VCaP (cell line): Measurements from ENCODE around the gene ABL1.
A peak's percentile ranks its signal among the peaks of the same experiment; 100 is the strongest.

ENCODE experiments used
- H3K27ac ChIP-seq: fragments of 450-650 bp; 2 replicates; pipeline ENCODE4 v1.5.1; 2017
- CTCF ChIP-seq: fragments of 450-650 bp; conservative IDR thresholded peaks from 2 replicates; pipeline ENCODE4 v1.5.1; 2017; ENCODE audit warnings: mild to moderate bottlenecking, moderate library complexity

The ABL1 gene

GRCh38 chr9:130899051-130899748 lies 64.1 kb downstream of the ABL1 start:
- TF ChIP-seq CTCF: no peak
- no peak overlapping the region for H3K27ac ChIP-seq

- TF ChIP-seq CTCF: no peak
- H3K27ac ChIP-seq: peak overlapping the region; percentile 58
These were observed 65.8 kb downstream of the ABL1 start for GRCh38 chr9:130900701-130901497.

GRCh38 chr9:130901498-130902203 lies 66.6 kb downstream of the ABL1 start:
- H3K27ac ChIP-seq: peak overlapping the region; percentile 58; the same call in 1 of the 2 replicates
- TF ChIP-seq CTCF: no peak

- no peak overlapping the region for H3K27ac ChIP-seq
- TF ChIP-seq CTCF: no peak
These were observed 67.4 kb downstream of the ABL1 start for GRCh38 chr9:130902204-130903185.

GRCh38 chr9:130903194-130904069 lies 68.4 kb downstream of the ABL1 start:
- H3K27ac ChIP-seq: no peak overlapping the region
- no peak for TF ChIP-seq CTCF
